AG04449 (cell line): ENCODE data around the gene ZNF385B.

Source experiments
- CTCF ChIA-PET: fragments of 350-600 bp; formaldehyde crosslinking; extraction: SDS; loops from one replicate; lab custom pipeline; 2021; ENCODE audit warnings: antibody characterized with exemption; lab: Yijun Ruan, JAX
- POLR2A ChIA-PET: fragments of 400-600, 350-600 bp; formaldehyde crosslinking; extraction: SDS; loops from one replicate; lab custom pipeline; 2020; ENCODE audit warnings: antibody characterized with exemption, inconsistent platforms; lab: Yijun Ruan, JAX
- DNase-seq: peaks from one replicate; pipeline ENCODE4 v3.0.0-alpha.2; 2010; ENCODE audit warnings: low read depth, low spot score
- H3K4me3 ChIP-seq: 2 replicates; pipeline ENCODE4 v1.5.1; 2011; ENCODE audit warnings: low read depth, mild to moderate bottlenecking, control low read depth, low read length
- CTCF ChIP-seq: IDR thresholded peaks from one replicate; pipeline ENCODE4 v1.5.1; 2011; ENCODE audit warnings: mild to moderate bottlenecking, moderate library complexity, low read length, control low read depth, inconsistent platforms; ENCODE audit not compliant: insufficient read depth; ENCODE audit errors: missing control alignments

Gene ZNF385B

GRCh38 chr2:179850188-179850587 lies 11.2 kb downstream of the ZNF385B start:
- peak; percentile 44 for TF ChIP-seq CTCF
- ChIA-PET POLR2A (no interaction called here), CTCF (interaction anchor here (0.8 to 1.5 kb wide), 6 partner anchors 9 to 219 kb away, joined by 3 to 5 read pairs (median 3); no protein-coding TSS in a partner anchor)
- DNase-seq: peak; percentile 14
- no peak overlapping the region for H3K4me3 ChIP-seq

- POLR2A ChIA-PET: no interaction called here
Observed at GRCh38 chr2:179849719-179850118, 11.7 kb downstream of the ZNF385B start.

GRCh38 chr2:179843541-179843940 lies 17.9 kb downstream of the ZNF385B start:
- DNase-seq: no peak
- POLR2A ChIA-PET: no interaction called here
- H3K4me3 ChIP-seq: no peak overlapping the region
- TF ChIP-seq CTCF: no peak
- CTCF ChIA-PET: interaction anchor here (3.2 kb wide), 1 partner anchor 233 kb away, joined by 18 read pairs; no protein-coding TSS in a partner anchor

More at GRCh38 chr2:179849719-179850118, 11.7 kb downstream of the ZNF385B start:
- no peak for TF ChIP-seq CTCF
- no peak for DNase-seq
- CTCF ChIA-PET: interaction anchor here (0.8 to 1.5 kb wide), 7 partner anchors 8 to 274 kb away, joined by 3 to 5 read pairs (median 3); no protein-coding TSS in a partner anchor
- H3K4me3 ChIP-seq: no peak overlapping the region

GRCh38 chr2:179842498-179843153 lies 18.8 kb downstream of the ZNF385B start:
- TF ChIP-seq CTCF: peak; percentile 35
- CTCF ChIA-PET: interaction anchor here (3.2 kb wide), 1 partner anchor 234 kb away, joined by 18 read pairs; no protein-coding TSS in a partner anchor
- H3K4me3 ChIP-seq: no peak overlapping the region
- POLR2A ChIA-PET: no interaction called here
- no peak for DNase-seq

GRCh38 chr2:179840840-179841239 lies 20.6 kb downstream of the ZNF385B start:
- CTCF ChIA-PET: interaction anchor here (0.9 to 3.2 kb wide), 3 partner anchors 8 to 236 kb away, joined by 3 to 18 read pairs (median 4); no protein-coding TSS in a partner anchor
- POLR2A ChIA-PET: no interaction called here
- TF ChIP-seq CTCF: no peak
- no peak overlapping the region for H3K4me3 ChIP-seq
- no peak for DNase-seq

- ChIA-PET POLR2A (no interaction called here), CTCF (interaction anchor here (1.9 kb wide), 1 partner anchor 12 kb away, joined by 5 read pairs; no protein-coding TSS in a partner anchor)
- no peak for TF ChIP-seq CTCF
- DNase-seq: peak; percentile 3
- H3K4me3 ChIP-seq: no peak overlapping the region
Observed at GRCh38 chr2:179837408-179837807, 24.0 kb downstream of the ZNF385B start.
